GM10847 (cell line): ENCODE measurements around the gene C15orf39.
A peak's percentile ranks its signal among the peaks of the same experiment; 100 is the strongest.

Experiments used
- POLR2A ChIP-seq: IDR thresholded peaks from 2 replicates; pipeline ENCODE4 v1.6.1; 2011; ENCODE audit not compliant: insufficient read length; ENCODE audit errors: extremely low read depth

Gene C15orf39

GRCh38 chr15:75200391-75200764, 1.3 kb upstream of the C15orf39 start:
- TF ChIP-seq POLR2A: no peak

GRCh38 chr15:75200765-75201615, 692 bp upstream of the C15orf39 start:
- no peak for TF ChIP-seq POLR2A

GRCh38 chr15:75202251-75203016, 752 bp downstream of the C15orf39 start:
- TF ChIP-seq POLR2A: peak; percentile 53

GRCh38 chr15:75203017-75203907, 1.6 kb downstream of the C15orf39 start:
- TF ChIP-seq POLR2A: no peak

GRCh38 chr15:75203908-75204263, 2.2 kb downstream of the C15orf39 start:
- TF ChIP-seq POLR2A: no peak

- TF ChIP-seq POLR2A: no peak
Measured at GRCh38 chr15:75204340-75205063, 2.8 kb downstream of the C15orf39 start.

- no peak for TF ChIP-seq POLR2A
Measured at GRCh38 chr15:75205064-75205395, 3.3 kb downstream of the C15orf39 start.

GRCh38 chr15:75206006-75206405, 4.3 kb downstream of the C15orf39 start:
- no peak for TF ChIP-seq POLR2A

- TF ChIP-seq POLR2A: no peak
Measured at GRCh38 chr15:75206803-75207617, 5.3 kb downstream of the C15orf39 start.

- no peak for TF ChIP-seq POLR2A
Measured at GRCh38 chr15:75207618-75208500, 6.2 kb downstream of the C15orf39 start.

- TF ChIP-seq POLR2A: no peak
Measured at GRCh38 chr15:75208501-75209288, 7.0 kb downstream of the C15orf39 start.

- no peak for TF ChIP-seq POLR2A
Measured at GRCh38 chr15:75209289-75209676, 7.6 kb downstream of the C15orf39 start.
